ENCODE results near the gene CLDN4. TPM values are rescaled to one million over a fixed set of nuclear protein-coding genes. Genes with fewer than 3 reads are reported as not detected.
A peak's percentile ranks its signal among the peaks of the same experiment; 100 is the strongest.

CLDN4 gene
- total and polyA plus RNA-seq, 2 experiments from 2014 or later: 570 to 909 TPM

DNA sequence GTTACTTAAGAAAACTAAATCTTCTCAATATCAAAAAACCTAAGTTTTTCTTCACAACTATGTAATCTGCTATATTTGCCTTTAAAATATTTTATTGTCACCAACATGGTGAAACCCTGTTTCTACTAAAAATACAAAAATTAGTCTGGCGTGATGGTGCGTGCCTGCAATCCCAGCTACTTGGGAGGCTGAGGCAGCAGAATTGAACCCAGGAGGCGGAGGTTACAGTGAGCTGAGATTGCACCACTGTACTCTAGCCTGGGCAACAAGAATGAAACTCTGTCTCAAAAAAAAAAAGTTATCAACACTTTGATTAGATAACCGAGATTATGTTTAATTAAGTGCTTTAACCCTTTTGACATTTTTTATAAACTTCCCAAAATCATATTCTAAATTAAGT, 28.3 kb upstream of the CLDN4 start:
- Histone ChIP-seq H3K9me2 (replicated peaks; ENCODE audit: insufficient read depth) (no peaks in the 10 kb centered on the region), H3K36me3 (replicated peaks; ENCODE audit: insufficient read depth, low read depth) (no peaks in the 10 kb centered on the region), H3K4me1 (ENCODE audit: insufficient read depth) (no peaks in the 10 kb centered on the region), H3K27ac (peak overlapping the region; percentile 36), H3K4me3 (no peak overlapping the region), H3K27me3 (no peaks in the 10 kb centered on the region), H3K9me3 (ENCODE audit: low read depth) (no peaks in the 10 kb centered on the region), H3K79me2 (no peaks in the 10 kb centered on the region), H4K20me1 (ENCODE audit: insufficient read depth, poor library complexity, severe bottlenecking) (no peaks in the 10 kb centered on the region), H3K4me2 (peak overlapping the region; percentile 36), H2AFZ (no peak overlapping the region)
- no peak for DNase-seq (ENCODE audit: low spot score)
- WGBS (ENCODE audit: low lambda C conversion rate, missing lambda C conversion rate): 78% methylated on average over 4 of the region's 4 CpGs
- TF ChIP-seq EZH2phosphoT487 (IDR thresholded peaks at IDR 0.05; ENCODE audit: low read depth, severe bottlenecking, unreplicated experiment) (no peak), EZH2 (IDR thresholded peaks at IDR 0.05; ENCODE audit: borderline replicate concordance) (no peak)
- TF ChIP-seq, protein P1, sequence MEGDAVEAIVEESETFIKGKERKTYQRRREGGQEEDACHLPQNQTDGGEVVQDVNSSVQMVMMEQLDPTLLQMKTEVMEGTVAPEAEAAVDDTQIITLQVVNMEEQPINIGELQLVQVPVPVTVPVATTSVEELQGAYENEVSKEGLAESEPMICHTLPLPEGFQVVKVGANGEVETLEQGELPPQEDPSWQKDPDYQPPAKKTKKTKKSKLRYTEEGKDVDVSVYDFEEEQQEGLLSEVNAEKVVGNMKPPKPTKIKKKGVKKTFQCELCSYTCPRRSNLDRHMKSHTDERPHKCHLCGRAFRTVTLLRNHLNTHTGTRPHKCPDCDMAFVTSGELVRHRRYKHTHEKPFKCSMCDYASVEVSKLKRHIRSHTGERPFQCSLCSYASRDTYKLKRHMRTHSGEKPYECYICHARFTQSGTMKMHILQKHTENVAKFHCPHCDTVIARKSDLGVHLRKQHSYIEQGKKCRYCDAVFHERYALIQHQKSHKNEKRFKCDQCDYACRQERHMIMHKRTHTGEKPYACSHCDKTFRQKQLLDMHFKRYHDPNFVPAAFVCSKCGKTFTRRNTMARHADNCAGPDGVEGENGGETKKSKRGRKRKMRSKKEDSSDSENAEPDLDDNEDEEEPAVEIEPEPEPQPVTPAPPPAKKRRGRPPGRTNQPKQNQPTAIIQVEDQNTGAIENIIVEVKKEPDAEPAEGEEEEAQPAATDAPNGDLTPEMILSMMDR (IDR thresholded peaks at IDR 0.05; ENCODE audit: poor library complexity): no peak

DNA sequence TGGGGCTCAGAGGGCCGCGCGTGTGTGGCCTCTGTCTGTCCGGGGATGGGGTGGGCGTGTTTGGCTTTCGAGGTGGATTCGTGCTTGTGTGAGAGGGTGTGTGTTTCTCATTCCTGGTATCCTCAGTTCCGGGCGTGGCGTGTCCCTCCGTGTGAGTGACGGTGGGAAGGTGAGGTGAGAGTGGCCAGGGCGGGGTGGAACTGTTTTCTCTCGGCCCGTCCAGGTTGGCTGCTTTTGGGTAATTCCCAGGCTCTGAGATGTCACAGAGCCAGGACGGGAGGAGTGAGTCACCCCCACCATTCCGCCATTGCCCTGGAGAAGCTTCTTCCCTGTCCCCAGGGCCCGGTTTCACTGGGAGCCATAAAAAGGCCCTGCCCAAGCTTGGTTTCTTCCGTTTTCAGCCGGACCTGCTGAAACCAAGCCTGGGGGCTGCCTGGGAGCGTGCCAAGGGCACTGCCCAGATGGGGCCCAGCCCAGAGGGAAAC, 21.3 kb upstream of the CLDN4 start:
- H3K27me3 ChIP-seq: no peaks in the 10 kb centered on the region
- peak overlapping the region; percentile 89 for H3K27ac ChIP-seq
- TF ChIP-seq, protein P1 (IDR thresholded peaks at IDR 0.05; ENCODE audit: poor library complexity): no peak
- TF ChIP-seq EZH2phosphoT487 (IDR thresholded peaks at IDR 0.05; ENCODE audit: low read depth, severe bottlenecking, unreplicated experiment) (no peak), EZH2 (IDR thresholded peaks at IDR 0.05; ENCODE audit: borderline replicate concordance) (no peak)
- peak; percentile 78 for DNase-seq (ENCODE audit: low spot score)
- no peaks in the 10 kb centered on the region for H3K9me2 ChIP-seq (replicated peaks; ENCODE audit: insufficient read depth)
- H3K4me2 ChIP-seq: peak overlapping the region; percentile 25
- no peaks in the 10 kb centered on the region for H3K4me1 ChIP-seq (ENCODE audit: insufficient read depth)
- H3K79me2 ChIP-seq: no peaks in the 10 kb centered on the region
- no peaks in the 10 kb centered on the region for H4K20me1 ChIP-seq (ENCODE audit: insufficient read depth, poor library complexity, severe bottlenecking)
- no peaks in the 10 kb centered on the region for H3K36me3 ChIP-seq (replicated peaks; ENCODE audit: insufficient read depth, low read depth)
- no peak overlapping the region for H3K4me3 ChIP-seq
- no peak overlapping the region for H2AFZ ChIP-seq
- WGBS (ENCODE audit: low lambda C conversion rate, missing lambda C conversion rate): 71% methylated on average over 21 of the region's 21 CpGs
- no peaks in the 10 kb centered on the region for H3K9me3 ChIP-seq (ENCODE audit: low read depth)

DNA sequence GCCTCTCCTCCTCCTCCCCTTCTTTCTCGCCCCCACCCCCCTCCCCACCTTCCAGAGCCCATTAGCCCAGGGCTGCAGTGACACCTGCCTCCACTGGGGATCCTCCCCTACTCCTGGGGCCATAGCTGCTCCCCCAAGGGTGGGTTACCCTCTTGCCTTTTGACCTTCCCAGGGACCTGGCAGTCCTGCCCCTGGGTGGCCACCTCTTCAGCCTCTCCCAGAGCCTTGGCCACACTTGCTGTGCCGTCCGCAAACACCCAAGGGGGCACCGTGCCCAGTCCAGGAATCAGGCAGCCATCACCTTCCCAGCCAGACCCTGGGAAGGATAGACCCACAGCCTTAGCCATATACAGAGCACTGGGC, 19.8 kb upstream of the CLDN4 start:
- TF ChIP-seq EZH2 (IDR thresholded peaks at IDR 0.05; ENCODE audit: borderline replicate concordance) (no peak), EZH2phosphoT487 (IDR thresholded peaks at IDR 0.05; ENCODE audit: low read depth, severe bottlenecking, unreplicated experiment) (no peak)
- TF ChIP-seq, protein P1 (IDR thresholded peaks at IDR 0.05; ENCODE audit: poor library complexity): no peak
- Histone ChIP-seq H4K20me1 (ENCODE audit: insufficient read depth, poor library complexity, severe bottlenecking) (no peaks in the 10 kb centered on the region), H3K4me2 (no peak overlapping the region), H3K27me3 (no peaks in the 10 kb centered on the region), H3K27ac (no peak overlapping the region), H2AFZ (no peak overlapping the region), H3K79me2 (no peaks in the 10 kb centered on the region), H3K36me3 (replicated peaks; ENCODE audit: insufficient read depth, low read depth) (no peaks in the 10 kb centered on the region), H3K9me3 (ENCODE audit: low read depth) (no peaks in the 10 kb centered on the region), H3K4me1 (ENCODE audit: insufficient read depth) (no peaks in the 10 kb centered on the region), H3K9me2 (replicated peaks; ENCODE audit: insufficient read depth) (no peaks in the 10 kb centered on the region), H3K4me3 (no peak overlapping the region)
- WGBS (ENCODE audit: low lambda C conversion rate, missing lambda C conversion rate): 87% methylated on average over 3 of the region's 4 CpGs
- DNase-seq (ENCODE audit: low spot score): no peak

DNA sequence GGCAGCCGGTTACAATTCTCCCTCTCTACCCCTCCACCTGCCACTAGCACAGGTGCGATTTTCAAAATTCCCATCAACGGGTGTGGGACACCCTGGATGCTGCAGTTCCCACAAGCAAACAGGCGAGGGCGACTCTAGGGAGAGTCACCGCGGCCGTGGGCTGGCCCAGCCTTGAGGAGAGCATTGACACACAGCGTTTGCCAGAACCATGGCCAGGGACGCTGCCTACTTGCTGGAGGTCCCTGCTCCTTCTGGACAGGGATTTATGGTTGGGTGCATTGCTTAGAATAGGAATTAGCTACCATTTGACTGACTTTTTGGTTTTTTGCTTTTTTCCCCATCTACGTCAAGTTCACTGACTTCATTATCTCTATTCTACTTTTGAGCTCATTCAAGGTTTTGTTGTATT, 19.0 kb upstream of the CLDN4 start:
- no peak overlapping the region for H3K4me3 ChIP-seq
- H3K4me2 ChIP-seq: no peak overlapping the region
- no peaks in the 10 kb centered on the region for H3K79me2 ChIP-seq
- H3K9me2 ChIP-seq (replicated peaks; ENCODE audit: insufficient read depth): no peaks in the 10 kb centered on the region
- WGBS (ENCODE audit: low lambda C conversion rate, missing lambda C conversion rate): 16% methylated on average over 11 of the region's 11 CpGs
- no peak overlapping the region for H2AFZ ChIP-seq
- no peaks in the 10 kb centered on the region for H3K4me1 ChIP-seq (ENCODE audit: insufficient read depth)
- no peaks in the 10 kb centered on the region for H3K36me3 ChIP-seq (replicated peaks; ENCODE audit: insufficient read depth, low read depth)
- DNase-seq (ENCODE audit: low spot score): peak; percentile 84
- TF ChIP-seq, protein P1 (IDR thresholded peaks at IDR 0.05; ENCODE audit: poor library complexity): peak; percentile 66
- no peak for TF ChIP-seq EZH2 (IDR thresholded peaks at IDR 0.05; ENCODE audit: borderline replicate concordance)
- no peak overlapping the region for H3K27ac ChIP-seq
- H4K20me1 ChIP-seq (ENCODE audit: insufficient read depth, poor library complexity, severe bottlenecking): no peaks in the 10 kb centered on the region
- H3K9me3 ChIP-seq (ENCODE audit: low read depth): no peaks in the 10 kb centered on the region
- H3K27me3 ChIP-seq: no peaks in the 10 kb centered on the region
